Effector memory CD4-positive, alpha-beta T cell (primary cell): ENCODE results near the gene DEPDC1B.
"Not testable (repeated sequence)": the region's sequence is repeated elsewhere in the genome, so short reads cannot be mapped to it uniquely, and the experiment has no call there.

Experiments used
- DNase-seq, 3 donors: peaks; one replicate each; pipeline ENCODE4 v3.0.0-alpha.2; 2020
- H3K27ac ChIP-seq: 2 replicates; pipeline ENCODE4 v1.7.0; 2013; ENCODE audit warnings: mild to moderate bottlenecking, low read length, moderate library complexity; ENCODE audit not compliant: insufficient read depth, poor library complexity, severe bottlenecking
- H3K27me3 ChIP-seq: replicated peaks from 2 replicates; pipeline ENCODE4 v1.7.0; 2013; ENCODE audit warnings: mild to moderate bottlenecking, low read length; ENCODE audit not compliant: insufficient read depth, control insufficient read depth, poor library complexity, severe bottlenecking
- H3K36me3 ChIP-seq: 2 replicates; pipeline ENCODE4 v1.7.0; 2013; ENCODE audit warnings: mild to moderate bottlenecking, low read length, moderate library complexity; ENCODE audit not compliant: control insufficient read depth, insufficient read depth
- H3K4me1 ChIP-seq: 2 replicates; pipeline ENCODE4 v1.7.0; 2013; ENCODE audit warnings: low read length, mild to moderate bottlenecking; ENCODE audit not compliant: control insufficient read depth, insufficient read depth, poor library complexity, severe bottlenecking
- H3K4me3 ChIP-seq: 2 replicates; pipeline ENCODE4 v1.7.0; 2013; ENCODE audit warnings: low read length, low read depth, mild to moderate bottlenecking; ENCODE audit not compliant: insufficient read depth, poor library complexity, severe bottlenecking
- H3K9me3 ChIP-seq: 2 replicates; pipeline ENCODE4 v1.7.0; 2013; ENCODE audit warnings: mild to moderate bottlenecking, low read length, moderate library complexity; ENCODE audit not compliant: control insufficient read depth

Gene DEPDC1B

DNA sequence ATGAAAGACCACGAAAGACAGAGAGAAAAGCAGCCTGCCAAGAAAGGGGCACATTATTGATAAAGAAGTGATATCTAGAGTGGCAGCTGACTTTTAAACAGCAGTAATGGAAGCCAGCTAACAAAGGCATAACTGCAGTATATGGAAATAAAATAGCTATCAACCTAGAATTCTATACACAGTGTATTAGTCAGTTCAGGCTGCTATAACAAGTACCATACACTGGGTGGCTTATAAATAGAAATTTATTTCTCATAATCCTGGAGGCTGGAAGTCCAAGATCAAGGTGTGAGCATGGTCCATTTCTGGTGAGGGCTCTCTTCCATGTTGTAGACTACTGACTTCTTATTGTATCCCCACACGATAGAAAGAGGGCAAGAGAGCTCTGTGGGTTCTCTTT, 109.8 kb downstream of the DEPDC1B start:
- no peaks in the 10 kb centered on the region for H3K9me3 ChIP-seq
- H3K27me3 ChIP-seq: no peaks in the 10 kb centered on the region
- no peak for DNase-seq
- H3K27ac ChIP-seq: no peak overlapping the region
- no peak overlapping the region for H3K4me3 ChIP-seq
- no peaks in the 10 kb centered on the region for H3K4me1 ChIP-seq
- H3K36me3 ChIP-seq: no peaks in the 10 kb centered on the region

DNA sequence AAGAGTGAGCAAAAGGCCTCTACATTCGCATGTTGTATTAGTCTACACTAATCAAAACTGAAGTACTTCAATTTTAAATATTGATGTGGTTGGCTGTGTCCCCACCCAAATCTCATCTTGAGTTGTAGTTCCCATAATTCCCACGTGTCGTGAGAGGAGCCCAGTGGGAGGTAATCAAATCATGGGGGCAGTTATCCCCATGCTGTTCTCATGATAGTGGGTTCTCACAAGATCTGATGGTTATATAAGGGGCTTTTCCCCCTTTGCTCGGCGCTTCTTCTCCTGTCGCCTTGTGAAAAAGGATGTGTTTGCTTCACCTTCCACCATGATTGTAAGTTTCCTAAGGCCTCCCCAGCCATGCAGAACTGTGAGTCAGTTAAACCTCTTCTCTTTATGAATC, 112.7 kb downstream of the DEPDC1B start:
- H3K36me3 ChIP-seq, H3K27me3 ChIP-seq, H3K4me3 ChIP-seq, H3K4me1 ChIP-seq, DNase-seq, H3K9me3 ChIP-seq, H3K27ac ChIP-seq: not testable (repeated sequence)

DNA sequence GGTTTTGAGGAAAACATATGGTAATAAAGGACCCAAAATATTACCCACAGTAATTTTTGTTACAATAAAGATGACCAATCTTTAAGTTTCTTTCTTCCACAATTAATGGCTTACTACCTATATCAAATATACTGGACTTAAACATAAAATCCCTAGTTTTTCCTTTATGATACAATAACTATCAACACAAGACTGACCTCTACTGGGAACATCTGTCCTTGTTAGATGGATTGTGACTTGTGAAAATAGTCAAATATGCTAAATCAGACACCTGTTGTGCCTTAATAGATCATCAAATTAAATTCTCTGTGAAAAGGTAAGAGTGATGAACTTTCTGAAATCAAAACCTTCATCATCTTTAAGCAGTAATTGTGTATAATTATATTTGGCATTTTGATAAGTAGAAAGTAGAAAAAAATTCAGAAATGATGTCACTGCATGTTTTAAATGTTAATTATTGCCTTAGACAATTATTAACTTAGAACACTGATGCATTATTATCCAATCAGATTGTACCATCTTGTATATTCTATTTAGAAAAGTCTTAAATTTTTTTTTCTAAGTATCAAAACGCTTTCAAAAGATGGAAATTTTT, 113.6 kb downstream of the DEPDC1B start:
- no peak overlapping the region for H3K27ac ChIP-seq
- no peaks in the 10 kb centered on the region for H3K9me3 ChIP-seq
- no peak for DNase-seq
- H3K27me3 ChIP-seq: no peaks in the 10 kb centered on the region
- no peaks in the 10 kb centered on the region for H3K4me1 ChIP-seq
- no peak overlapping the region for H3K4me3 ChIP-seq
- H3K36me3 ChIP-seq: no peaks in the 10 kb centered on the region

DNA sequence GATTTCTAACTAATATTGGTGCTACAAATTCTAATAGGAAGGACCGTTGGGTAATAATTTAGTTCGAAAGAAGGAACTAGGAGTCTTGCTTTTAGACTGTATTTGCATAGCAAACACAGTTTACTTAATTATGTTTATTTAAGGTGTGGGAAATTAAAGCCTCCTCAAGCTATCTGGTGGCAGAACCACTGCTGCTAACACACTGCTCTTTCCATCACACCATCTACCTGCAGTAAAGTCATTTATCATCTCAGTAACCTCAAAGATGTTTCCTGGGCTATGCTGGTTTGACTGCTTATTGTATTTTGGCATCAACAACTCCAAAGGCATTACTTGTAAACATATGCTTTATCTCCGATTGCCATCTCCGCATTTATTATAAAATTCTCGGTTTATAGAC, 114.3 kb downstream of the DEPDC1B start:
- H3K27me3 ChIP-seq: no peaks in the 10 kb centered on the region

DNA sequence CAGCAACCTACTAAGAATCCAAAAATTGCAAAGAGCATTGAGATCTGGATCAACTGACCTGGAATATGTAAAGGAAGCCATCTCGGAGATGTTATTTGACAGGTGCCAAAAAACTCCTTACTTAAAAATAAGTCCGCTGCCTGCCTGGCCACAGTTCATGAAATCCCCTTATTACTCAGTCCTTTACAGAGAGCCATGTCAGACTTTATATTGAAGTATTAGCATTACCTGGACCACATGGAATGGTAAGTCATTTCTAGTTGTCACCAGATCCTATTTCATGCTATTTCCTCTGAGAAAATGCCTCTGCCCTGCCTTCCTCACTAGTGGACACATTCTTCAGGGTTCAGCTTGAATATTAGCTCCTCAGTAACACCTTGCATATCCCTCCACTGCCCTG, 115.7 kb downstream of the DEPDC1B start:
- H3K27me3 ChIP-seq: no peaks in the 10 kb centered on the region
- no peaks in the 10 kb centered on the region for H3K4me1 ChIP-seq
- no peak overlapping the region for H3K4me3 ChIP-seq
- no peaks in the 10 kb centered on the region for H3K9me3 ChIP-seq
- no peak overlapping the region for H3K27ac ChIP-seq
- no peaks in the 10 kb centered on the region for H3K36me3 ChIP-seq
- no peak for DNase-seq

More for the DNA sequence above, 114.3 kb downstream of the DEPDC1B start:
- Histone ChIP-seq H3K4me1 (no peaks in the 10 kb centered on the region), H3K27ac (no peak overlapping the region), H3K4me3 (no peak overlapping the region), H3K9me3 (no peaks in the 10 kb centered on the region), H3K36me3 (no peaks in the 10 kb centered on the region)
- no peak for DNase-seq

DNA sequence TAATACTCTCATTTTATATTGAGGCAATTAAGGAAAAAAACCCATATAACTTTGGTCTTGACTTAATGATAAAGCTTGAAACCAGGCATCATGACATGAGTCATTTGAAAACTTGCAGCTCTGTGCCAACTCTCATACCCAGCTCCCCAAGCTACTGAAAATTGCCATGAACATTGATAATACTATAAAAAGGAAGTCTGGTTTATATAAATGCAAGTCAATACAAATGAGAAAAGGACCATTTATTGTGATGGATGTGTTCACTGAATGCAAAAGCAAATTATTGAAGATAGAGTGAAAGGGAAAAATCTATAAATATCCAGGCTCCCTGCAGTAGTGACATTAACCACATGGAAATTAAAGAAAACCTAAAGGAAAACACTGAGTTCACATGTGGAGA, 116.3 kb downstream of the DEPDC1B start:
- no peaks in the 10 kb centered on the region for H3K36me3 ChIP-seq
- no peak for DNase-seq
- H3K27me3 ChIP-seq: no peaks in the 10 kb centered on the region

DNA sequence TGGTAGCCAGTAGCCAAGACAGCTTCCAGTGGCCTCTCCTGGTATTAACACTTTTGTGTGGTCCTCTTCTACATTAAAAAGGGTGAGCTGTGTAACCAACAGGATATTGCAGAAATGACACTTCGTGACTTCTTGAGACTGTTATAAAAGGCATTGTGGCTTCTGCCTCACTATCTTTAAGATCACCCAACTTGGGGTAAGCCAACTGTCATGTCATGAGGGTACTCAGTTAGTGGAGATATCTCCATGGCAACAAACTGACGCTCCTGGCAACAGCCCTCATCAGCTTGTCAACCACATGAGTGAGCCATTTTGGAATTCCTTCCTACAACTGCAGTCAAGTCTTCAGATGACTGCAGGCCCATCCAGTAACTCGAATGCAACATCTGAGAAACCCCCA, 121.7 kb downstream of the DEPDC1B start:
- Histone ChIP-seq H3K27ac (no peak overlapping the region), H3K4me3 (no peak overlapping the region), H3K4me1 (no peaks in the 10 kb centered on the region), H3K27me3 (no peaks in the 10 kb centered on the region), H3K9me3 (no peaks in the 10 kb centered on the region), H3K36me3 (no peaks in the 10 kb centered on the region)
- no peak for DNase-seq

More for the DNA sequence above, 116.3 kb downstream of the DEPDC1B start:
- Histone ChIP-seq H3K4me3 (no peak overlapping the region), H3K4me1 (no peaks in the 10 kb centered on the region), H3K9me3 (no peaks in the 10 kb centered on the region), H3K27ac (no peak overlapping the region)

DNA sequence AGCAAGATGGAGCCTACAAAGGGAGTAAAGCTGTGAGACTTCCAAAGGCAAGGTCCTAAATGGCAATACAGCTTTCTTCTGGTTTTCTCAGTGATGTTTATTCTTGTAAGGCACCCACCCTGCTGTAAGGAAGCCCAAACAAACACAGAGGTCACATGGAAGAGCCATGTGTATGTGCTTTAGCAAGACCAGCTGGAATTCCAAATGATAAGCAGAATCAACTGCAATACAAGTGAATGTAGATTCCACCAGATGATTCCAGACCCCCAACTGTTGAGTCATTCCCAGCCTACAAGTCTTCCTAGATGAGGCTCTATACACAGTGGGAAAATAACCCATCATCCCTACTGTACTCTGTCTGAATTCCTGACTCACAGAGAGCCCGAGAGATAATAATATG, 122.8 kb downstream of the DEPDC1B start:
- Histone ChIP-seq H3K36me3 (no peaks in the 10 kb centered on the region), H3K4me3 (no peak overlapping the region), H3K9me3 (no peaks in the 10 kb centered on the region), H3K27ac (no peak overlapping the region), H3K27me3 (no peaks in the 10 kb centered on the region), H3K4me1 (no peaks in the 10 kb centered on the region)
- DNase-seq: no peak

DNA sequence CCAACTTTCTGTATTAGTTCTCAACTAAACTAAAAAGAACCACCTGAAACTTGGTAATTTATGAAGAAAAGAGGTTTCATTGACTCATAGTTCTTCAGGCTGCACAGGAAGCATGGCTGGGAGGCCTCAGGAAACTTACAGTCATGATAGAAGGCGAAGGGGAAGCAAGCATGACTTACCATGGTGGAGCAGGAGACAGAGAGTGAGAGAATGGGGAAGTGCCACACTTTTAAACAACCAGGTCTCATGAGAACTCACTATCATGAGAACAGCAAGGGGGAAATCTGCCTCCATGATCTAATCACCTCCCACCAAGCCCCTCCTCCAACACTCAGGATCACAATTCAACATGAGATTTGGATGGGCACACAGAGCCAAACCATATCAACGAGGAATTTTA, 123.5 kb downstream of the DEPDC1B start:
- Histone ChIP-seq H3K27ac (no peak overlapping the region), H3K4me1 (no peaks in the 10 kb centered on the region), H3K36me3 (no peaks in the 10 kb centered on the region), H3K4me3 (no peak overlapping the region), H3K27me3 (no peaks in the 10 kb centered on the region), H3K9me3 (no peaks in the 10 kb centered on the region)
- DNase-seq: no peak

DNA sequence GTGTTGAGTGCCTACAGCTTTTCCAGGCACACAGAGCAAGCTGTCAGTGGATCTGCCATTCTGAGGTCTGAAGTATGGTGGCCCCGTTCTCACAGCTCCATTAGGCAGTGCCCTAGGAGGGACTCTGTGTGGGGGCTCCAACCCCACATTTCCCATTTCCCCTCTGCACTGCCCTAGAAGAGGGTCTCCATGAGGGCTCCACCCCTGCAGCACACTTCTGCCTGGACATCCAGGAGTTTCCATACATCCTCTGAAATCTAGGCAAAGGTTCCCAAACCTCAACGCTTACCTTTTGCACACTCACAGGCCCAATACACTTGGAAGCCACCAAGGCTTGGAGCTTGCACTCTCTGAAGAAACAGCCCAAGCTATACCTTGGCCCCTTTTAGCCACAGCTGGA, 131.3 kb downstream of the DEPDC1B start:
- H3K4me3 ChIP-seq: no peak overlapping the region
- no peaks in the 10 kb centered on the region for H3K9me3 ChIP-seq
- H3K27ac ChIP-seq: no peak overlapping the region
- no peak for DNase-seq
- no peaks in the 10 kb centered on the region for H3K4me1 ChIP-seq
- no peaks in the 10 kb centered on the region for H3K27me3 ChIP-seq
- H3K36me3 ChIP-seq: no peaks in the 10 kb centered on the region
